Upper lobe of left lung (tissue), 6 donors: ENCODE measurements around the gene CTU1. TPM values are rescaled to one million over a fixed set of nuclear protein-coding genes. Genes with fewer than 3 reads are reported as not detected.

Experiments
- ATAC-seq, 2 donors: fragments of 200-7000 bp; cut with Tn5 transposase; one replicate each; pipeline ENCODE4 v1.9.1; 2022; ENCODE audit warnings: mild to moderate bottlenecking in 2 of 2, moderate library complexity in 2 of 2; ENCODE audit not compliant: low FRiP score in 2 of 2
- DNase-seq, 2 donors: peaks; one replicate each; pipeline ENCODE4 v3.0.0-alpha.2; 2019 to 2020
- H3K27ac ChIP-seq, 4 donors: fragments of 200-600 bp; sonication (generic); one replicate each; pipeline ENCODE4 v1.5.1; 2016 to 2019
- H3K27me3 ChIP-seq, 4 donors: fragments of 200-600 bp; sonication (generic); one replicate each; pipeline ENCODE4 v1.5.1; 2017 to 2019
- H3K36me3 ChIP-seq, 4 donors: fragments of 200-600 bp; sonication (generic); one replicate each; pipeline ENCODE4 v1.5.1; 2016 to 2019
- H3K4me1 ChIP-seq, 4 donors: fragments of 200-600 bp; sonication (generic); one replicate each; pipeline ENCODE4 v1.5.1; 2018 to 2019
- H3K4me3 ChIP-seq, 4 donors: fragments of 200-600 bp; sonication (generic); one replicate each; pipeline ENCODE4 v1.5.1; 2017 to 2019; ENCODE audit warnings: mild to moderate bottlenecking in 2 of 4, moderate library complexity in 1 of 4
- H3K9me3 ChIP-seq, 4 donors: fragments of 200-600 bp; sonication (generic); one replicate each; pipeline ENCODE4 v1.5.1; 2018 to 2019
- EP300 ChIP-seq, 4 donors: sonication (generic); formaldehyde crosslinking; IDR thresholded peaks; one replicate each; pipeline ENCODE4 v1.5.1; 2017; ENCODE audit warnings: antibody characterized with exemption in 4 of 4, control low read depth in 2 of 4
- POLR2A ChIP-seq, 4 donors: fragments of 450-650 bp; IDR thresholded peaks; one replicate each; pipeline ENCODE4 v1.5.1; 2016 to 2017; ENCODE audit warnings: antibody characterized with exemption in 4 of 4, mild to moderate bottlenecking in 2 of 4
- POLR2AphosphoS5 ChIP-seq, 2 donors: sonication (generic); formaldehyde crosslinking; IDR thresholded peaks; one replicate each; pipeline ENCODE4 v1.5.1; 2017; ENCODE audit warnings: antibody characterized with exemption in 2 of 2
- WGBS, 2 donors: methylation state at CpG; one replicate each; pipeline ENCODE4 v1.1.5; 2017 to 2018; 5-methylcytosine and 5-hydroxymethylcytosine counted together
- total RNA-seq, 6 donors: library from RNA; depleted of rRNA in 4 of 6; stranded (reverse); fragments of >200 nt in 4 of 6; gene quantifications; one replicate each; pipeline versions ENCODE4 v1.1.0 to v1.2.1, GENCODE V29; 2016 to 2021
- TF ChIP-seq, protein P1 (sequence below), 6 experiments: fragments of 450-650 bp in 4 of 6; fragments of 200-600 bp in 2 of 6; sonication (generic) in 2 of 6; IDR thresholded peaks; one replicate each; pipeline ENCODE4 v1.5.1; 2016 to 2019; ENCODE audit warnings: antibody characterized with exemption in 6 of 6
- donor health status: DM: no; HTN: no; CAD: no; lungs with moderate emphysema.
- donor health status: DM: no; HTN: yes; CAD: no; lungs with severe emphysema.

Gene CTU1
- total RNA-seq, 6 donors from 2014 or later = 9.5 to 23.0 (median 15.1) TPM

DNA sequence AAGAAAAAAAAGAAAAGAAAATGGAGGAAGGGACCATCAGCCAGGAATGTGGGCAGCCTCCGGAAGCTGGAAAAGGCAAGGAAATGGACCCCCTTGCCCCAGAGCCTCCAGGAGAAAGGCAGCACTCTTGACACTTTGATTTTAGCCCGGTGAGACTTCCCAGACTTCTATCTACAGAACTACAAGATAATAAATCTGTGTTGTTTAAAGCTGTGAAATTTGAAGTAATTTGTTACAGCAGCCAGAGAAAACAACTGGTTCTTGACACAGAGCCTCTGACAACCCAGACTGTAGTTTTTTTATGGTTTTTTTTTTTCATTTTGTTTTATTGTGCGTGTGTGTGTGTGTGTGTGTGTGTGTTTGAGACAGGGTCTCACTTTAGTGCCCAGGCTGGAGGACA lies 7.6 kb downstream of the CTU1 start:
- DNase-seq (no peak), ATAC-seq (no peak)
- Histone ChIP-seq H3K27ac (no peak overlapping the region), H3K9me3 (no peaks in the 10 kb centered on the region), H3K27me3 (no peaks in the 10 kb centered on the region), H3K4me3 (no peak overlapping the region), H3K36me3 (peaks cover 3 to 66% (median 26%) of the 10 kb centered on the region in 4 donors), H3K4me1 (peaks cover 0 to 4% (median 0%) of the 10 kb centered on the region in 4 donors)
- 72 to 76% methylated on average over 3 of the region's 3 CpGs for WGBS, 2 donors
- TF ChIP-seq, protein P1, sequence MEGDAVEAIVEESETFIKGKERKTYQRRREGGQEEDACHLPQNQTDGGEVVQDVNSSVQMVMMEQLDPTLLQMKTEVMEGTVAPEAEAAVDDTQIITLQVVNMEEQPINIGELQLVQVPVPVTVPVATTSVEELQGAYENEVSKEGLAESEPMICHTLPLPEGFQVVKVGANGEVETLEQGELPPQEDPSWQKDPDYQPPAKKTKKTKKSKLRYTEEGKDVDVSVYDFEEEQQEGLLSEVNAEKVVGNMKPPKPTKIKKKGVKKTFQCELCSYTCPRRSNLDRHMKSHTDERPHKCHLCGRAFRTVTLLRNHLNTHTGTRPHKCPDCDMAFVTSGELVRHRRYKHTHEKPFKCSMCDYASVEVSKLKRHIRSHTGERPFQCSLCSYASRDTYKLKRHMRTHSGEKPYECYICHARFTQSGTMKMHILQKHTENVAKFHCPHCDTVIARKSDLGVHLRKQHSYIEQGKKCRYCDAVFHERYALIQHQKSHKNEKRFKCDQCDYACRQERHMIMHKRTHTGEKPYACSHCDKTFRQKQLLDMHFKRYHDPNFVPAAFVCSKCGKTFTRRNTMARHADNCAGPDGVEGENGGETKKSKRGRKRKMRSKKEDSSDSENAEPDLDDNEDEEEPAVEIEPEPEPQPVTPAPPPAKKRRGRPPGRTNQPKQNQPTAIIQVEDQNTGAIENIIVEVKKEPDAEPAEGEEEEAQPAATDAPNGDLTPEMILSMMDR (IDR thresholded peaks at IDR 0.05) = no peak
- TF ChIP-seq POLR2AphosphoS5 (IDR thresholded peaks at IDR 0.05) (no peak), POLR2A (IDR thresholded peaks at IDR 0.05) (no peak), EP300 (IDR thresholded peaks at IDR 0.05) (no peak)

DNA sequence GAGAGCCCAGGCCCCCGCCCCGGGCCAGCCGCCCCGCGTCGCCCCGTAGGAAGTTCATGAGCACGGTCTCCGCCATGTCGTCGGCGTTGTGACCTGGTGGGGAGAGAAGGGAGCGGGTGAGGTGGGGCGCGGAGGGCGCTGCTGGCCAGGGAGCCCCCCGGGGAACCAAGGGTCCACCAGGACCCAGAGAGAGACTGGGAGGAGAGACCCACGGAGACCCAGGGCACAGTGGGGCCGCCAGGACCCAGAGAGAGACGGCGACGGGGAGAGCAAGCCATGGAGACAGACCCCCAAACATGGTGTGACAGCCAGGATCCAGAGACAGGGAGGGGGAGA lies 9.2 kb downstream of the CTU1 start:
- Histone ChIP-seq H3K36me3 (peaks cover 3 to 56% (median 23%) of the 10 kb centered on the region in 4 donors), H3K4me1 (peaks cover 0 to 10% (median 3%) of the 10 kb centered on the region in 4 donors), H3K27ac (peak overlapping the region in 1 of 4 donors; percentile 59), H3K9me3 (no peaks in the 10 kb centered on the region), H3K27me3 (no peaks in the 10 kb centered on the region), H3K4me3 (peak overlapping the region in 2 of 4 donors; percentile 13 to 20)
- DNase-seq = no peak
- 82 to 83% methylated on average over 12 to 22 of the region's 22 CpGs for WGBS, 2 donors
- ATAC-seq = no peak
- TF ChIP-seq EP300 (IDR thresholded peaks at IDR 0.05) (no peak), POLR2A (IDR thresholded peaks at IDR 0.05) (no peak), POLR2AphosphoS5 (IDR thresholded peaks at IDR 0.05) (no peak)
- TF ChIP-seq, protein P1 (IDR thresholded peaks at IDR 0.05) = no peak

DNA sequence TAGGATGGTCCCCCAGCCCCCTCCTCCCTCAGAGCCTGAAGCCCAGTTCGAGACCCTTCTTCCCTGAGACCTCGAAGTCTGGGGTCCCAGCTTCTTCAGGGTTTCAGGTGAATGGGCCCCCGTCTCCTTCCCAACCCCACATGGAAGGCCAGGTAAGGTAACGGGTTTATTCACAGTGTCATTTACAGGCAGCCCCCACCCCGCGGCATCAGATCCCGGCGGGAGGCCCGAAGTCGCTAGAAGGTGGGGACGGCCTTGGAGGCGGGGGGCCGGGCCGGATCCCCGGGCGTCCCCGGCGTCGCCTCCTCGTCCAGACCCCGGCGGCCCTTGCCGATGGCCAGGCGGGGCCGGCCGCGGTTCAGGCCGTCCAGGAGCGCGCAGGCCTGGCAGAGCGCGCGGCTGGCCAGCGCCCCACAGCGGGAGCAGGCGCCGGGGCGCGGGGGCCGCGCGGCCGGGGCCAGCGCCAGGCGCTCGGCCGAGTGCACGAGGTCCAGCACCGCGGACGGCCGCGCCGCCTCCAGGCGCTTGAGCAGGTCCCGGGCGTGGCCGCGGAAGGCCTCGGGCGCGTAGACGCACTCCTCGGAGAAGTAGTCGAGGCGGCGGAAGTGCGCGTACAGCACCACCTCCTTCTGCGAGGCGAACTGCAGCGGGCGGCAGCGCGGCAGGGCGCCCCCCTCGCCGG lies 9.7 kb downstream of the CTU1 start:
- DNase-seq = peak; percentile 59 to 90
- H3K36me3 ChIP-seq = peaks cover 3 to 51% (median 18%) of the 10 kb centered on the region in 4 donors
- peak in 1 of 2 donors; percentile 74 for ATAC-seq

DNA sequence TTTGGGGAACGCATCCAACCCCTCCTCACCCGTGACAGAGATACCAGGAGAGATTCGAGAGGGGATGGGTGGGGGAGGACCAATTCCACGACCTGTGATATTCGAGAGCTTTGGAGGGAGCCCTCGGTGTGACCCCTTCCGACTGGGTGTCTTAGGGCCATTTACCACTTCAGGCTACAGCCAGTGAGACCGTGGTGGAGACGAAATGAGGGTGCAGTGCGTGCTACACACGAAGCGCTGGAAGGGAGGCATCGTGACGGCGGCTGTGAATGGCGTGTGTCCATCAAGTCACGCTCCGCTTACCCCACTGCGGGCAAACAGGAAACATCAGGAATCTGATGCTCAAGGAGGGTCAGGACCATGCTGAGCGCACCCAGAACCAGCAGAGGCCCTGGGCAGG lies 10.4 kb downstream of the CTU1 start:
- Histone ChIP-seq H3K27ac (no peak overlapping the region), H3K4me3 (no peak overlapping the region), H3K9me3 (no peaks in the 10 kb centered on the region), H3K36me3 (peaks cover 2 to 44% (median 14%) of the 10 kb centered on the region in 4 donors), H3K27me3 (no peaks in the 10 kb centered on the region), H3K4me1 (peaks cover 0 to 10% (median 3%) of the 10 kb centered on the region in 4 donors)
- no peak for ATAC-seq
- WGBS, 2 donors = 77 to 82% methylated on average over 15 to 19 of the region's 20 CpGs
- TF ChIP-seq POLR2A (IDR thresholded peaks at IDR 0.05) = no peak
- no peak for TF ChIP-seq POLR2AphosphoS5 (IDR thresholded peaks at IDR 0.05)
- TF ChIP-seq EP300 (IDR thresholded peaks at IDR 0.05) = no peak
- TF ChIP-seq, protein P1 (IDR thresholded peaks at IDR 0.05) = no peak
- DNase-seq = no peak

More for the DNA sequence above, 9.7 kb downstream of the CTU1 start:
- Histone ChIP-seq H3K4me3 (peak overlapping the region in 2 of 4 donors; percentile 13 to 20), H3K9me3 (no peaks in the 10 kb centered on the region), H3K4me1 (peaks cover 0 to 10% (median 3%) of the 10 kb centered on the region in 4 donors), H3K27me3 (no peaks in the 10 kb centered on the region), H3K27ac (peak overlapping the region in 1 of 4 donors; percentile 59)
- no peak for TF ChIP-seq EP300 (IDR thresholded peaks at IDR 0.05)
- TF ChIP-seq POLR2A (IDR thresholded peaks at IDR 0.05) = peak in 1 of 4 donors; percentile 11
- WGBS, 2 donors = 83 to 88% methylated on average over 8 to 62 of the region's 78 CpGs

DNA sequence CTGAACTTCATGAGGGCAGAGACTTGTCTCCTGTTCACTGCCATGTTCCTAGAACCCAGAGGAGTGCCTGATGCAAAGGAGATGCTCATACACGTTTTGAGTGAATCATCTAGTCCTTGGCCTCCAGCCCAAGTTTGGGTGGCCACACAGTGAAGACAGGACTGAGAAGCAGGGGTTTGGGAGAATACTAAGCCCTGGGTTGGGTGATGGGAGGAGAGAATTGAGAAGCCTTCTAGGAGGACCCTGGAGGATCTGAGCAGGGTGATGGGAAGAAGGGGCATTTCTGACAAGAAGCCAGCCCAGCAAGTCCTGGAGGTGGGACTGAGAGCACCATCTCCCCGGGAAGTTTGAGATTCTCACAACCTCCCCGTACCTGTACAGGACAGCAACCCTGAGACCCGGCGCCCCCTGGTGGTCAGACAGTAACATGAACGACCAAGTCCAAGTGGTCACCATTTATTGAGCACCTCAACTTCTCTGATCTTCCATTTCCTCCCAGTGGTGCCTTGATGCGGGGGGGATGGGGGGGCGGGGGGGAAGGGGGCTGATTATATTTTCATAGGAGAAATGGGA lies 11.0 kb downstream of the CTU1 start:
- Histone ChIP-seq H3K36me3 (peaks cover 0 to 38% (median 11%) of the 10 kb centered on the region in 4 donors), H3K9me3 (no peaks in the 10 kb centered on the region), H3K27ac (no peak overlapping the region), H3K4me1 (peaks cover 0 to 10% (median 3%) of the 10 kb centered on the region in 4 donors), H3K27me3 (no peaks in the 10 kb centered on the region), H3K4me3 (no peak overlapping the region)
- TF ChIP-seq POLR2AphosphoS5 (IDR thresholded peaks at IDR 0.05) (no peak), EP300 (IDR thresholded peaks at IDR 0.05) (no peak), POLR2A (IDR thresholded peaks at IDR 0.05) (no peak)
- TF ChIP-seq, protein P1 (IDR thresholded peaks at IDR 0.05) = peak in 5 of 6 experiments; percentile 43 to 60 (median 55)
- ATAC-seq (peak; percentile 62 to 63), DNase-seq (peak in 1 of 2 donors; percentile 81)
- 4 to 24% methylated on average over 3 to 8 of the region's 8 CpGs for WGBS, 2 donors
